HG03354 (cell line): ENCODE data around the gene MYO15A.
A peak's percentile ranks its signal among the peaks of the same experiment; 100 is the strongest.

Experiments
- ATAC-seq: cut with Tn5 transposase; IDR thresholded peaks from one replicate; pipeline ENCODE4 v1.9.1; 2021; ENCODE audit warnings: mild to moderate bottlenecking; ENCODE audit not compliant: unreplicated experiment, poor library complexity, severe bottlenecking

MYO15A gene

GRCh38 chr17:18181358-18181757, 72.8 kb downstream of the MYO15A start:
- no peak for ATAC-seq

DNA sequence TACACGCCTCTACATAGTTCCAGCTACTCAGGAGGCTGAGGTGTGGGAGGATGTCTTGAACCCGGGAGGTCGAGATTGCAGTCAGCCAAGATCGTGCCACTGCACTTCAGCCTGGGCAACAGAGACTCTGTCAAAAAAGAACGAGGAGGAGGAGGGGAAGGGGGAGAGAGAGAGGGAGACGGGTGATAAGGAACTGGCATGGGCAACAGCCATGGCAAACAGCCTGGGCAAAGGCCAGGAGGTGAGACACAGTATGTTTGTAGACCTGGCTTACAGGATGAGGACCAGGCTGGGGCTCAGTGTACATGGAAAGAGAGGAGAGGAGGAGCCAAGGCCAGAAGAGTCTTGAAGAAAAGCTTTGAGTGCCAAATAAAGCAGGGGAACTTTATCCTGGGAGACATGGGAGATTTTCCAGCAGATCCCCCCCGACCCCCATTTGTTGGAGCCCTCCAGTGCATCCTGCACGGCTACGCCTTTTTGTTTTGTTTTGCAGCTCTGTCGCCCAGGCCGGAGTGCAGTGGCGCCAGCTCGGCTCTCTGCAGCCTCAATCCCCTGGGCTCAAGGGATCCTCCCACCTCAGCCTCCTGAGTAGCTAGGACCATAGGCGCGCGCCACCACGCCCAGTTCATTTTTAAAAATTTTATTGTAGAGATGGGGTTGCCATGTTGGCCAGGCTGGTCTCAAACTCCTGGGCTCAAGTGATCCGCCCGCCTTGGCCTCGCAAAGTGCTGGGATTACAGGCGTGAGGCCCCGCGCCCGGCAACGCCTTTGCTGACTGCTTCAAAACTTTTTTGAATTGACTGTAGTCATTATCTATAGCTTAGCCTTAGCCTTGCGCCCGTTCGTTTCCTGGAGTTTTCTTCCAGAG, 73.8 kb downstream of the MYO15A start:
- ATAC-seq, result no peak

GRCh38 chr17:18182978-18183333, 74.4 kb downstream of the MYO15A start:
- ATAC-seq, result peak; percentile 45

DNA sequence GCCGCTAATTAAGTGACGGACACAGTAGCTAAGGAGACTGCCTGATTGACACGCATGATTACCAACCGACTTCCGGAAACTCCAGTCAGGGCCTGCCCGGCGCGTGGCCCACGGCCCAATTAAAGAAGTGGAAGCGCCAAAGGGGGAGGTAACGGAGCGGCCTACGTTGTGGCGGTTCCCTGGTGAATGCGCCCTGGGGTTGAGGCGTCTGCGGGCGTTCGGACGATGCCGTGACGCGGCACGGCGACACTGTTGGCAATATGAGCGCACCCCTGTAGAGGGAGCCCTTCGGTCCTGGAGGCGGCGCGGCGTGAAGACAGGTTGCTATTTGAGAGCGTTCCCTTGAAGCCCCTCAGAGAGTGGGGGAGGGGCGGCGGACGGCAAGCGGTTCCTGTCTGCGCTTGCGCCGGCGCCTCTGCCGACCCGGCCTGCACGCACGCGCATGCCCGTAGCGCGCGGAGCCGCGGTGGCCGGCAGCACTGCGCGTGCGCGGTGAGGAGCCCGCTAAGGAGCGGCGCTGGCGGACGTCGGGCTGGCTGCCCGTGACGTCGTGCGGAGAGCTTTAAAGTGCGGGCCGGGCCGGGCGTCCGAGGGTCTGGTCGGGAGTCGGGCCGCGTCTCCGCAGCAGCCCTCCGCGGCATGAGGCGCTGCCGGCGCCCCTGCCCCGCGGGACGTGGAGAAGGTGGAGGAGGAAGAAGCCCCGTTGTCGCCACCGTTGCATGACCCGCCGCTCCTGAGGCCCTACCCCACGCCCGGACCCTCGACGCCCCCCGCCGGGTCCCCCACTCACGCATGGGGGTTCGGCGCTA, 75.0 kb downstream of the MYO15A start, which contains the start of gene ALKBH5:
Gene ALKBH5 (plus strand): TSS at position 495 of the 809 bp plus-strand sequence. CDS start 416 bp downstream, outside the sequence.
- ATAC-seq, result peak; percentile 85

DNA sequence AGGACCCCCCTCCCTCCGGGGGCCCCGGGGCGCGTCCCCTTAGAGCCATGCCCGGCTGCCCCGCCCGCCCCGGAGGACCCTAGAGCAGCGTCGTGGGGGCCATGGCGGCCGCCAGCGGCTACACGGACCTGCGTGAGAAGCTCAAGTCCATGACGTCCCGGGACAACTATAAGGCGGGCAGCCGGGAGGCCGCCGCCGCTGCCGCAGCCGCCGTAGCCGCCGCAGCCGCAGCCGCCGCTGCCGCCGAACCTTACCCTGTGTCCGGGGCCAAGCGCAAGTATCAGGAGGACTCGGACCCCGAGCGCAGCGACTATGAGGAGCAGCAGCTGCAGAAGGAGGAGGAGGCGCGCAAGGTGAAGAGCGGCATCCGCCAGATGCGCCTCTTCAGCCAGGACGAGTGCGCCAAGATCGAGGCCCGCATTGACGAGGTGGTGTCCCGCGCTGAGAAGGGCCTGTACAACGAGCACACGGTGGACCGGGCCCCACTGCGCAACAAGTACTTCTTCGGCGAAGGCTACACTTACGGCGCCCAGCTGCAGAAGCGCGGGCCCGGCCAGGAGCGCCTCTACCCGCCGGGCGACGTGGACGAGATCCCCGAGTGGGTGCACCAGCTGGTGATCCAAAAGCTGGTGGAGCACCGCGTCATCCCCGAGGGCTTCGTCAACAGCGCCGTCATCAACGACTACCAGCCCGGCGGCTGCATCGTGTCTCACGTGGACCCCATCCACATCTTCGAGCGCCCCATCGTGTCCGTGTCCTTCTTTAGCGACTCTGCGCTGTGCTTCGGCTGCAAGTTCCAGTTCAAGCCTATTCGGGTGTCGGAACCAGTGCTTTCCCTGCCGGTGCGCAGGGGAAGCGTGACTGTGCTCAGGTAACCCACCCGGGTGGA, 75.8 kb downstream of the MYO15A start:
- no peak for ATAC-seq

GRCh38 chr17:18185391-18185790, 76.8 kb downstream of the MYO15A start:
- ATAC-seq, result no peak

GRCh38 chr17:18185832-18186626, 77.5 kb downstream of the MYO15A start:
- ATAC-seq, result no peak

DNA sequence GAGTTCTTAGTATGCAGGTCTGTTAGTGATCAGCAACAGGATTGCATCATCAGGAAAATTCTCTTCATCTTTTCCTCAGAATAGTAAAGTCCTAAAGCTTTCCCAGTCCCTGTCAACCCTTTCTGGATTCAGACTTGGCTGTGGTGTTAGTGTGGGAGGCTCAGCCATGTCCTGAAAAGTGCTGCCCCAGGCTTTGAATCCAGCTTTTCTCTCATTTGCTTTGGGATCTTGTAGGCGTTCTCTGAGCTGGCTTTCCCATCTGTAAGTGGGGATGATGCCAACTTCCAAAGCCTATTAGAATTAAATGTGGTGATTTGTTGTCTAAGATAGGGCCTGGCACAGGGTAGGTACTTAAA, 78.0 kb downstream of the MYO15A start:
- ATAC-seq, result no peak

GRCh38 chr17:18187226-18187625, 78.7 kb downstream of the MYO15A start:
- no peak for ATAC-seq

DNA sequence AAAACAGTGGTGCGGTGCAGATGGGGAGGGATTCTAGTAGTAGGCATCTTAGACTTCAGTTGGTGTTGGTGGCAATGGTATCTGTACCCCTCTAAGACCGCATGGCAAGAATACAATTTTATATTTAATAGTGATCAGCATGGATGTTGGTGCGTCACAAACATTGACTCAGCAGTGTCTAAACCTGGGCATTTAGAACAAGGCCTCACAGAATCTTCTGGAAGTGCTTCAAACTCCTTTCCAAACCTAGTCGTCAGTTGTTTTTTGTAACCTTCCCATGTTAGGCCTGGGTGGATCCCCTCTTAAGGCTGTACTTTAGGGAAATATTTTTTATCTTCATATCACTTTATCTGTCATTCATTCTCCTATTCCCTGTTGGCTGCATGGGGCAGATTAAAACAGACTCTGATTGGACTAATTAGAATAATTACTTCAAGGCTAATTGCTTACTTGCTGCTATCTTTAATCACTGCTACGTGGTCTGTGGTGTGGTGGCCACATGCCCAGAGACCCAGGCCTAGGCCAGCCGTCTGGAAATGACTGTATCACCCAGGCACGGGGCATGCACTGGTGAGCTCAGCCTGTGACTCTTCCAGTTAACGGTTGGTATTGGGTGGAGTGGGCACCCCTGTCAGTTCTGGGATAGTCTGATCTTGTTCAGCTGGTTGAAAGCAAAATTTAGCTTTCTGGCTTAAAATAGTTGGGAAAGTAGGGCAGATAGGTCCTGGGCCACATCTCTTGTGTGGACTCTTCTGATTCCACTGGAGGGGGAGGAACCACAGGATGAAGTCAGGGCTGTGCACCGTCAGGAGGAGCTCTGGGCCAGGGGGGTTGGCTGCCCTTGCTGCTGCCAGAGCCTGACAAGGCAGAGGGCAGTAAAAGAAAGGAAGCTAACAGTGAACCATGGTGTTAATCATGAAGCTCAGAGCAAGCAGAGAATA, 79.5 kb downstream of the MYO15A start:
- no peak for ATAC-seq

DNA sequence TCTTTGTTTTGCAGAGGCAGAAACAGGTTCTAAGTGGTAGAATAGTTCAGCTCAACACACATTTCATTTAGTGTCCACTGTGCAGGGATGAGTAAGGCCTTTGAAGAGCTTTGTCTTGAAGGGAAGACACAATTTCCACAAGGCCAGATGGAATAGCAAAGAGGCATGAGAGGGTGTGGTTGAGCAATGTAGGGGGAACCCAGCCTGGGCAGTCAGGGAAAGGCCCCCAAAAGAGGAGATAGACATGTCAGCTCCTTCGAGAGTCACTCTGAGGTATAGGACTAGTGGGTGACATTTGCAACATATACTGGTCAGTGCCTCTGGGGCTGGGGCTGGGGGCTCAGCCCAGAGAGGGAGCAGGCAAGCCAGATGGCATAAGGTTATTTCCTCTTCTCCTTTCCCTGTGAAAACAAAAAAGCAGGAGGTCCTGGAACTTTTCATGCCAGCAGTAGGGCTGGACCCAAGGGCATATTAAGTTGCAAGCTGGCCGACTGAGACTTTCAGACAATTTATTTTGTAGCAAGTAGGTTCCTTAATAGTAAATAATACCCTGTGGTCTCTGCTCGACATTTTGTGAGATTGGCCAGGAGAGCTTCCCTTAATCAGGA, 82.2 kb downstream of the MYO15A start:
- no peak for ATAC-seq

GRCh38 chr17:18191236-18191667, 82.7 kb downstream of the MYO15A start:
- ATAC-seq, result no peak

DNA sequence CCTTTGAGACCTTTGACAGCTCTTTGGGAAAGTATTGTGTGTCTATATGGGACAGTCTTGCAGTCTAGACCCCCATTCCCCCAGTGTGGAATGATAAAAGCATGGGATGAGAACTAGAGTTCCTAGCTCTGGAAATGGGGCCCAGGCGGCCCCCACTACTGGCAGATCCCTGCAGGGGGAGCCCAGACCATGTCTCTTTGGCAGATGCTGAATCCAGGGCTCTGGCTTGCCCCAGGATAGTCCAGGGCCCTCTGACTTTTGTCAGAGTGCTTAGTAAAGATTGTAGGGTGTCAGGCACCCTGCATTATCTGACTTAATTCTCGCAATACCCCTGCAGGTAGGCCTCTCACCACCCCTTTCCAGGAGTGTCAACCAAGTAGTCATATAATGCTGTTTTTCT, 83.4 kb downstream of the MYO15A start:
- ATAC-seq, result no peak

GRCh38 chr17:18194394-18194793, 85.8 kb downstream of the MYO15A start:
- ATAC-seq, result no peak

GRCh38 chr17:18194804-18195203, 86.2 kb downstream of the MYO15A start:
- ATAC-seq, result no peak

DNA sequence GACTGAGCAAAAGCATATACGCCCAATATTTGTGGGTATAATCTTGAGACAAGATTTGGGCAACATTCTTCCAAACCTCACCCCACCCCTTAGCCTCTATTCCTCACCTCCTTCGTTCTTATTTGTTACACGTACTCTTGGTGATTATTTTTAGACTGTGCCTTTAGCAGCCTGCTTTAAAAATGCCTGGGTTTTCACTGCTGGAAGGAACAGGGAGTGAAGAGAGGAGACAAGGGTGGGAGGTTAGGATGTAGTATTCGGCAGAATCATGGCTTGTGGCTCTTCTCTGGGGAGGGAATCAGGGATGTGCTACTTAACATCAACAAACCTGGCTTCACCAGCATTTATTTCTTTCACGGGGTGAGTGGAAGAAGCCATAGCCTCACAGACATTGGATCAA, 86.7 kb downstream of the MYO15A start:
- ATAC-seq, result no peak

DNA sequence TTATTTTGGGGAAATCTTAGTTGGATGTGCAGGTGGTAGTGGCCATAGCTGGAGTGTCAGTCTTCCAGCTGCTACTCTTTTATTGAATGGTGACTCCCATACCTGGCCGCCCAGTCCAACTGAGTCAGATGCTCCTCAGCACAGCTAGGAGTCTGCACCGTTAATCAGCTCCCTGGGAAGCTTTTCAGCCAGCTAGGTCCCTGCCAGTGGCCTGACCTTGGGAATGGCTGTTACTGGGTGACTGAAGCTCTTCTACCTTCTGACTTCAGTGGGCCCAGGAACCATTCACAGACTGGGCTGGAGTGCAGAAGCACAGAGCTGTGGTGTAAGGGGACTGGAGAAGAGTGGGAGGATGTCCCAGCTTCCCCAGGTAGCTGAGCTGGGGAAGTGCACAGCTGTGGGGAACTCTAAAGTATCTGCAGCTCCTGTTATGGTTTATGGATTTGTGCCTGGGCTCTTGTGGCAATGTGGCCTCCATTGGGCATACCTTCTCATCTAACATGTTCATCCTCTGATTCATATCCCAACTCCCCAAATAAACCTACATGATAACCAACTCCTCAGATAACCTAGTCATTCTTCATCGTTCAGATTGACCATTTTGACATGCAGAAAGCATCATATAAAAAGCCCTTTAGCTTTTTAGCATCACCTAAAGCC, 89.1 kb downstream of the MYO15A start:
- no peak for ATAC-seq
